GM12878 (cell line): Measurements from ENCODE around the gene ARAF. TPM values are rescaled to one million over a fixed set of nuclear protein-coding genes. Genes with fewer than 3 reads are reported as not detected.

Experiments used
- BACH1 ChIP-seq: fragments of 450-650 bp; IDR thresholded peaks from 2 replicates; pipeline ENCODE4 v1.6.1; 2017; ENCODE audit warnings: mild to moderate bottlenecking, borderline replicate concordance
- BMI1 ChIP-seq: fragments of 450-650 bp; IDR thresholded peaks from 2 replicates; pipeline ENCODE4 v1.6.1; 2016; ENCODE audit warnings: mild to moderate bottlenecking, moderate library complexity, borderline replicate concordance
- CBX3 ChIP-seq: fragments of 200-600 bp; sonication (generic); IDR thresholded peaks from 2 replicates; pipeline ENCODE4 v1.6.1; 2016; ENCODE audit warnings: low read depth, borderline replicate concordance
- CEBPB ChIP-seq, 2 experiments: fragments of 150-350 bp in 1 of 2; IDR thresholded peaks; 2 replicates each; pipeline ENCODE4 v1.6.1; 2012 to 2014; ENCODE audit warnings: low read depth in 2 of 2, low read length in 2 of 2, borderline replicate concordance in 1 of 2, inconsistent platforms in 1 of 2
- CREB1 ChIP-seq: IDR thresholded peaks from 2 replicates; pipeline ENCODE4 v1.6.1; 2012; ENCODE audit warnings: low read depth, mild to moderate bottlenecking, inconsistent platforms
- CREM ChIP-seq: IDR thresholded peaks from 2 replicates; pipeline ENCODE4 v1.6.1; 2014; ENCODE audit warnings: antibody characterized with exemption, low read depth
- DPF2 ChIP-seq: fragments of 450-650 bp; IDR thresholded peaks from 2 replicates; pipeline ENCODE4 v1.6.1; 2017; ENCODE audit warnings: mild to moderate bottlenecking
- EED ChIP-seq: sonication (generic); IDR thresholded peaks from 2 replicates; pipeline ENCODE4 v1.6.1; 2016; ENCODE audit warnings: antibody characterized with exemption, low read depth
- ETV6 ChIP-seq, 2 experiments: fragments of 450-650 bp in 1 of 2; IDR thresholded peaks in 1 of 2; conservative IDR thresholded peaks in 1 of 2; 2 replicates each; pipeline ENCODE4 v1.6.1; 2014; ENCODE audit warnings: antibody characterized with exemption in 1 of 2, borderline replicate concordance in 1 of 2, low read depth in 1 of 2, mild to moderate bottlenecking in 1 of 2, moderate library complexity in 1 of 2
- HDGF ChIP-seq: fragments of 450-650 bp; IDR thresholded peaks from 2 replicates; pipeline ENCODE4 v1.6.1; 2016; ENCODE audit warnings: antibody characterized with exemption
- JUNB ChIP-seq: IDR thresholded peaks from 2 replicates; pipeline ENCODE4 v1.6.1; 2016; ENCODE audit warnings: antibody characterized with exemption, mild to moderate bottlenecking
- KDM1A ChIP-seq: fragments of 200-600 bp; sonication (generic); IDR thresholded peaks from 2 replicates; pipeline ENCODE4 v1.6.1; 2016; ENCODE audit warnings: borderline replicate concordance
- MAX ChIP-seq: IDR thresholded peaks from 2 replicates; pipeline ENCODE4 v1.6.1; 2012; ENCODE audit warnings: low read depth, low read length, improper control_type of control experiment
- MTA2 ChIP-seq: fragments of 450-650 bp; IDR thresholded peaks from 2 replicates; pipeline ENCODE4 v1.6.1; 2016; ENCODE audit warnings: low read depth, mild to moderate bottlenecking, moderate library complexity
- NBN ChIP-seq: fragments of 450-650 bp; IDR thresholded peaks from 2 replicates; pipeline ENCODE4 v1.6.1; 2016
- POLR2A ChIP-seq: IDR thresholded peaks from 2 replicates; pipeline ENCODE4 v1.6.1; 2011; ENCODE audit warnings: low read depth, mild to moderate bottlenecking, low read length
- RBBP5 ChIP-seq: fragments of 200-600 bp; sonication (generic); conservative IDR thresholded peaks from 2 replicates; pipeline ENCODE4 v1.6.1; 2016
- RCOR1 ChIP-seq: conservative IDR thresholded peaks from 2 replicates; pipeline ENCODE4 v1.6.1; 2012; ENCODE audit warnings: low read depth, low read length, improper control_type of control experiment
- RELB ChIP-seq: fragments of 450-650 bp; IDR thresholded peaks from 2 replicates; pipeline ENCODE4 v1.6.1; 2017; ENCODE audit warnings: low read depth, mild to moderate bottlenecking, moderate library complexity
- RUNX3 ChIP-seq: IDR thresholded peaks from 2 replicates; pipeline ENCODE4 v1.6.1; 2012; ENCODE audit warnings: low read length, inconsistent platforms
- SMAD5 ChIP-seq: IDR thresholded peaks from 2 replicates; pipeline ENCODE4 v1.6.1; 2016; ENCODE audit warnings: antibody characterized with exemption, low read depth
- SP1 ChIP-seq: IDR thresholded peaks from one replicate; pipeline ENCODE4 v1.6.1; 2011; ENCODE audit warnings: low read depth, low read length
- STAT3 ChIP-seq: IDR thresholded peaks from 2 replicates; pipeline ENCODE4 v1.6.1; 2011; ENCODE audit warnings: low read depth, low read length, improper control_type of control experiment
- TAF1 ChIP-seq: IDR thresholded peaks from 2 replicates; pipeline ENCODE4 v1.6.1; 2011; ENCODE audit warnings: mild to moderate bottlenecking, low read depth, low read length, borderline replicate concordance
- TARDBP ChIP-seq: IDR thresholded peaks from 2 replicates; pipeline ENCODE4 v1.6.1; 2016; ENCODE audit warnings: borderline replicate concordance
- ZZZ3 ChIP-seq: IDR thresholded peaks from 2 replicates; pipeline ENCODE4 v1.6.1; 2011; ENCODE audit warnings: low read depth; ENCODE audit not compliant: control insufficient read depth, insufficient read length
- polyA plus RNA-seq, 11 experiments: library from polyadenylated mRNA; depleted of rRNA in 4 of 11; unstranded in 6 of 11; stranded (reverse) in 5 of 11; fragments of >200 nt; fragmentation: Nextera tagmentation in 4 of 11; fragmentation: Illumina TruSeq in 1 of 11; extraction: Ambion mirVana in 4 of 11; extraction: Trizol in 1 of 11; gene quantifications; 1 replicate in 1 of 11; 2 replicates in 10 of 11; pipeline versions ENCODE4 v1.2.1 to v1.2.3, GENCODE V29; 2011 to 2016; ENCODE audit warnings: inconsistent platforms in 2 of 11, missing spikeins in 2 of 11, low read depth in 1 of 11
- total RNA-seq, 4 experiments: library from RNA; depleted of rRNA in 3 of 4; stranded (reverse); fragments of >200 nt in 3 of 4; fragmentation: Illumina TruSeq in 1 of 4; extraction: Trizol in 1 of 4; gene quantifications; 2 replicates each; pipeline versions ENCODE4 v1.2.1 to v1.2.3, GENCODE V29; 2013 to 2021
- TF ChIP-seq, protein P1 (sequence below): fragments of 450-650 bp; IDR thresholded peaks from 2 replicates; pipeline ENCODE4 v1.6.1; 2017; ENCODE audit warnings: mild to moderate bottlenecking

The ARAF gene
- total and polyA plus RNA-seq, 10 of the 15 experiments (the other 5 are each of a cell fraction or from before 2014, with no cell fraction given), result 5.0 to 79.2 (median 39.1) TPM

- TF ChIP-seq RUNX3 (peak; percentile 90), KDM1A (no peak), STAT3 (no peak), CREB1 (no peak; the same call in 1 of the 2 replicates), ETV6 (conservative IDR thresholded peaks at IDR 0.05 in 1 of 2, IDR thresholded peaks at IDR 0.05 in 1 of 2; ENCODE audit: borderline replicate concordance in 1 of 2, low read depth in 1 of 2) (no peak), BMI1 (no peak), TAF1 (0 out of 2 replicates have a peak, but pooled peaks have one; percentile 38), CREM (peak; percentile 20; the same call in 1 of the 2 replicates), CBX3 (no peak), EED (peak; percentile 77), SMAD5 (0 out of 2 replicates have a peak, but pooled peaks have one; percentile 45), ZZZ3 (no peak), CEBPB (IDR thresholded peaks at IDR 0.05; ENCODE audit: borderline replicate concordance in 1 of 2, low read depth in 2 of 2, low read length in 2 of 2) (no peak), JUNB (peak; percentile 2; the same call in 1 of the 2 replicates), NBN (peak; percentile 32; the same call in 1 of the 2 replicates), HDGF (peak; percentile 57; the same call in 1 of the 2 replicates), DPF2 (peak; percentile 77), POLR2A (peak; percentile 80), RELB (no peak; the same call in 1 of the 2 replicates), SP1 (peak; percentile 56), RBBP5 (no peak), MTA2 (peak; percentile 35; the same call in 1 of the 2 replicates), TARDBP (no peak), MAX (no peak), BACH1 (0 out of 2 replicates have a peak, but pooled peaks have one; percentile 31), RCOR1 (no peak)
- TF ChIP-seq, protein P1, sequence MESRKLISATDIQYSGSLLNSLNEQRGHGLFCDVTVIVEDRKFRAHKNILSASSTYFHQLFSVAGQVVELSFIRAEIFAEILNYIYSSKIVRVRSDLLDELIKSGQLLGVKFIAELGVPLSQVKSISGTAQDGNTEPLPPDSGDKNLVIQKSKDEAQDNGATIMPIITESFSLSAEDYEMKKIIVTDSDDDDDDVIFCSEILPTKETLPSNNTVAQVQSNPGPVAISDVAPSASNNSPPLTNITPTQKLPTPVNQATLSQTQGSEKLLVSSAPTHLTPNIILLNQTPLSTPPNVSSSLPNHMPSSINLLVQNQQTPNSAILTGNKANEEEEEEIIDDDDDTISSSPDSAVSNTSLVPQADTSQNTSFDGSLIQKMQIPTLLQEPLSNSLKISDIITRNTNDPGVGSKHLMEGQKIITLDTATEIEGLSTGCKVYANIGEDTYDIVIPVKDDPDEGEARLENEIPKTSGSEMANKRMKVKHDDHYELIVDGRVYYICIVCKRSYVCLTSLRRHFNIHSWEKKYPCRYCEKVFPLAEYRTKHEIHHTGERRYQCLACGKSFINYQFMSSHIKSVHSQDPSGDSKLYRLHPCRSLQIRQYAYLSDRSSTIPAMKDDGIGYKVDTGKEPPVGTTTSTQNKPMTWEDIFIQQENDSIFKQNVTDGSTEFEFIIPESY, result no peak
Observed at GRCh38 chrX:47581731-47582647, 21.0 kb downstream of the ARAF start, which contains the start of gene TIMP1 (continued).
